Effector memory CD8-positive, alpha-beta T cell (primary cell): Measurements from ENCODE around the gene IGFBP7.
A peak's percentile ranks its signal among the peaks of the same experiment; 100 is the strongest.

Source experiments
- ATAC-seq: fragments of 150-1000 bp; cut with Tn5 transposase; replicated peaks from 2 replicates; pipeline ENCODE4 v1.10.0; 2021; ENCODE audit warnings: mild to moderate bottlenecking, moderate library complexity
- DNase-seq, 3 experiments: peaks; one replicate each; pipeline ENCODE4 v3.0.0; 2021
- H3K27ac Mint-ChIP-seq, 2 donors: one replicate each; pipeline ENCODE4 v1.8.0; 2022; ENCODE audit warnings: mild to moderate bottlenecking in 2 of 2, mixed read lengths in 2 of 2, moderate library complexity in 2 of 2
- H3K27me3 Mint-ChIP-seq, 2 donors: one replicate each; pipeline ENCODE4 v1.8.0; 2022; ENCODE audit warnings: mixed read lengths in 2 of 2
- H3K36me3 Mint-ChIP-seq: one replicate; pipeline ENCODE4 v1.8.0; 2022; ENCODE audit warnings: mild to moderate bottlenecking, moderate library complexity, mixed read lengths; ENCODE audit not compliant: insufficient read depth
- H3K4me1 Mint-ChIP-seq, 2 donors: one replicate each; pipeline ENCODE4 v1.8.0; 2022; ENCODE audit warnings: low read depth in 2 of 2, mixed read lengths in 2 of 2
- H3K4me3 Mint-ChIP-seq, 2 donors: one replicate each; pipeline ENCODE4 v1.8.0; 2022; ENCODE audit warnings: mild to moderate bottlenecking in 2 of 2, mixed read lengths in 2 of 2, moderate library complexity in 2 of 2
- H3K9me3 Mint-ChIP-seq, 2 donors: one replicate each; pipeline ENCODE4 v1.8.0; 2022; ENCODE audit warnings: mixed read lengths in 2 of 2
- total RNA-seq, 9 experiments: gene quantifications; one replicate each; lab custom pipeline; 2026; lab: John Stamatoyannopoulos, UW

IGFBP7 gene, protein sequence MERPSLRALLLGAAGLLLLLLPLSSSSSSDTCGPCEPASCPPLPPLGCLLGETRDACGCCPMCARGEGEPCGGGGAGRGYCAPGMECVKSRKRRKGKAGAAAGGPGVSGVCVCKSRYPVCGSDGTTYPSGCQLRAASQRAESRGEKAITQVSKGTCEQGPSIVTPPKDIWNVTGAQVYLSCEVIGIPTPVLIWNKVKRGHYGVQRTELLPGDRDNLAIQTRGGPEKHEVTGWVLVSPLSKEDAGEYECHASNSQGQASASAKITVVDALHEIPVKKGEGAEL
- 0 to 3.5 (median 0.06) reads per million in 9 experiments for total RNA-seq

DNA sequence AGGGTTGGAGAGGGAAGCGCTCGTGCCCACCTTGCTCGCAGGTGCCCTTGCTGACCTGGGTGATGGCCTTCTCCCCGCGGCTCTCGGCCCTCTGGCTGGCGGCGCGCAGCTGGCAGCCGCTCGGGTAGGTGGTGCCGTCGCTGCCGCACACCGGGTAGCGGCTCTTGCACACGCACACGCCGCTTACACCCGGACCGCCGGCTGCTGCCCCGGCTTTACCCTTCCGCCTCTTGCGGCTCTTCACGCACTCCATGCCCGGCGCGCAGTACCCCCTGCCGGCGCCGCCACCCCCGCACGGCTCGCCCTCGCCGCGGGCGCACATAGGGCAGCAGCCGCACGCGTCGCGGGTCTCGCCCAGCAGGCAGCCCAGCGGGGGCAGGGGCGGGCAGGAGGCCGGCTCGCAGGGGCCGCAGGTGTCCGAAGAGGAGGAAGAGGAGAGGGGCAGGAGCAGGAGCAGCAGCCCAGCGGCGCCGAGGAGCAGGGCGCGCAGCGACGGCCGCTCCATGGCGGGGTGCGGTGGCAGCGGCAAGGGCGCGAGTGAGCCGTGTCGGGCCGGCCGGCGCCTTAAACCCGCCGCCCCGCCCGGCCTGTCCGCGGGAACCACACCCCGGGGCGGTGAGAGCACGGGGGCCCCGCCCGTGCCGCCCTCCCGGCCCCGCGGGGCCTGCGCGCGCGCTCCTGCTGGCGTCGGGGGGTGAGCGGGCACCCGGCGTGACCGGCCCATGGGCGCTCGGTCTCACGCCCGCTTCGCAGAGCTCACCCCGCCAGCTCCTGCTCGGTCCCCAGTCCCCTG is at the start of gene IGFBP7:
Gene IGFBP7, minus strand, starts transcription at position 539 of the 793 bp plus-strand sequence. Its CDS starts 34 bp downstream, at position 505.
- DNase-seq (no peak), ATAC-seq (peak; percentile 46)
- Mint-ChIP-seq H3K4me3 (peak within 1 kb of the TSS; percentile 87 to 93), H3K27me3 (peaks cover 72 to 96% of the 10 kb centered on the region in 2 donors), H3K4me1 (peaks cover 9 to 14% of the 10 kb centered on the region in 2 donors), H3K9me3 (no peaks in the 10 kb centered on the region), H3K36me3 (peaks cover 4% of the 10 kb centered on the region), H3K27ac (peak within 1 kb of the TSS in 1 of 2 donors; percentile 42)

DNA sequence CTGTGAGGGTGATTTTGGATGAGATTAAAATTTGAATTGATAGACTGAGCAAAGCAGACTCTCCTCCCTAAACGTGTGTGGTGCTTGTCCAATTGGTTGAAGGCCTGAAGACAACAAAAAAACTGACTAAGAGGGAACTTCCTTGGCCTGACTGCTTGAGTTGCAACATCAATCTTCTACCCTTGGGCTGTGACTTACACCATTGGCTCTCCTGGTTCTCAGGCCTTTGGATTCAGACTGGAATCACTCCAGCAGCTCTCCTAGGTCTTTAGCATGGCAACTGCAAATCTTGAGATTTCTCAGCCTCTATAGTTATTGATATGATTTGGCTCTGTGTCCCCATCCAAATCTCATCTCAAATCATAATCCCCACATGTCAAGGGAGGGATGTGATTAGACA is 49.7 kb upstream of the IGFBP7 start:
- ATAC-seq (no peak), DNase-seq (no peak)
- Mint-ChIP-seq H3K27me3 (peaks cover 33 to 65% of the 10 kb centered on the region in 2 donors), H3K36me3 (no peaks in the 10 kb centered on the region), H3K9me3 (no peaks in the 10 kb centered on the region), H3K4me3 (no peak overlapping the region), H3K4me1 (peaks cover 10 to 13% of the 10 kb centered on the region in 2 donors), H3K27ac (no peak overlapping the region)

- peaks cover 3 to 5% of the 10 kb centered on the region in 2 donors for H3K4me1 Mint-ChIP-seq
- no peaks in the 10 kb centered on the region for H3K9me3 Mint-ChIP-seq
- H3K36me3 Mint-ChIP-seq, result no peaks in the 10 kb centered on the region
- no peak overlapping the region for H3K4me3 Mint-ChIP-seq
- DNase-seq (no peak), ATAC-seq (no peak)
- H3K27me3 Mint-ChIP-seq, result peaks cover 33 to 67% of the 10 kb centered on the region in 2 donors
- no peak overlapping the region for H3K27ac Mint-ChIP-seq
Measured at GRCh38 chr4:57158762-57159161, 48.6 kb upstream of the IGFBP7 start.

DNA sequence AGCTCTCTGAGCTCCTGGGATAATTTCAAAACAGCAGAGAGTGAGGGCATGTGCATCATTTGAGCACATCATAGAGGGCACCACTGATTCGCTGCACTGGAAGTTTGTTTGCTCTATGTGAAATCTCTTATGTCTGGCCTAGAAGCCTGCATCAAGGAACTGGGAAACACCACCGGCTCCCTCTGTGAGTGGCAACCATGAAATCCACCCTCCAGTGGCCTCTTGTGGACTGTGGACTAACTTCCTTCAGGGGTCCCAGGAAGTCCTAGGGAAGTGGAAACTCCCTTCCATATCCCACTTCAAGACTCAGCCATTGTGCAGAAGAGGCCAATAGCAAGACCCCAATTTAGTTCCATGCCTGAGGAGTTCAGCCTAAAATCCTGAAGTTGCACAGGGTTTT is 48.0 kb upstream of the IGFBP7 start:
- Mint-ChIP-seq H3K36me3 (no peaks in the 10 kb centered on the region), H3K4me3 (no peak overlapping the region), H3K27ac (no peak overlapping the region), H3K27me3 (peaks cover 38 to 72% of the 10 kb centered on the region in 2 donors), H3K9me3 (no peaks in the 10 kb centered on the region), H3K4me1 (peaks cover 0 to 1% of the 10 kb centered on the region in 2 donors)
- no peak for DNase-seq
- no peak for ATAC-seq

DNA sequence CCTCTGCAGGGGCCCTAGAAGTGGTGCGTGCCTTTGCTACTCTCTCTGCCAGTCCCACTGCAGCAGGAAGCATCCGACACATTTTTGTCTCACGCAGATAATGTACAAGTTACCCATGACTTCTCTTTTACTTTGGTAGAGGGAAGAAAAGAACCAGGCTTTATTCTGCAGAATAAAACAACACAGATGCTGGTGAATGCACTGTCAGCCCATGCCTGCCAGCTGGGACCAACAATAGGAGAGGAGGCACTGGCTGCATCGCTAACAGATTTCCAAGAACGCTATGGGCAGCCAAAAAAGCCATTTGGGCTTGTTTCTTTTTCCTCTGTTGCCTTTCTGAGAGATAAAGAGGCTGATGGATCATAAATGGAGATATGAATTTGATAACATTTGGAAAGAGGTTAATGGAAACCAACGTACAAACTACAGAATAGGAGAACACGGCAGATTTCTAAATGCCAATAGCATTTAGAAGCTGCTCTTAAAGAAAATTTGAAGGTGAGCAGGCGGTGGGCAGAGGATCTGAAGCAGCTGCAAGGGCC is 47.5 kb upstream of the IGFBP7 start:
- Mint-ChIP-seq H3K36me3 (no peaks in the 10 kb centered on the region), H3K4me3 (no peak overlapping the region), H3K27me3 (peaks cover 40 to 75% of the 10 kb centered on the region in 2 donors), H3K4me1 (peaks cover 0 to 1% of the 10 kb centered on the region in 2 donors), H3K27ac (no peak overlapping the region), H3K9me3 (no peaks in the 10 kb centered on the region)
- DNase-seq (no peak), ATAC-seq (no peak)

DNA sequence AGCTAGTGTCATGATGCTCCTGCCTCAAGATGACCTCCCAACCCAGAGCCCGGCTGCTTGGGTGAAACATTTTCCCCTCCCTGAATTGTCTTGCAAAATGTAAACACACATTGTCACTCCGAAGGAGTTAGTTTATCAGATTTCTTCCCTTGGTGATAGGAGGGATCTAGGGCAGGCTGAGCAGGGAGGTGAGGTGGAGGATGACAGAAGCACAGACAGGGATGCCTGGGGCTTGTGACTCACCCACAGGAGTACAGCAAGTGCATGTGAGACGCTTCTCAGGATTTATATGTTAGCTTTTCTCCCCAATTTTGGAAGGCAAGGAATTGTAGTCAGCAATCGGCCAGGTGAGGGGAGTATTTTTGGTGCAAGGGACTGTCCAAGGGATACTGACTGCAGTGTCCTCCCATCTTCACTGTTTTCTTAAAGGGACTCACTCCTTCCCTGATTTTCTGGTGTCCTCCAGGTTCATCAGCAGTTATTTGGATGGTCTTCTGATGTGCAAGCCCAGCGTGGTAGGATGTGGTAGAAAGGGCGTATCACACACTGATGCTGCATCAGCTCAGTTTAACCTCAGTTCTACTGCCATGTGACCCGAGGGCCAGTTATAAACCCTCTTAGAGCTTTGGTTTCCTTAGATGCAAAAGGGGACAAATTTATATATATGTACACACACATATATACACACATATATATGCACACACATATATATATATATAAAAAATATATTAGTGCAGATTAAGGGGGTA is 46.2 kb upstream of the IGFBP7 start:
- peaks cover 45 to 75% of the 10 kb centered on the region in 2 donors for H3K27me3 Mint-ChIP-seq
- no peak for DNase-seq
- H3K4me1 Mint-ChIP-seq, result peaks cover 0 to 1% of the 10 kb centered on the region in 2 donors
- H3K27ac Mint-ChIP-seq, result no peak overlapping the region
- no peaks in the 10 kb centered on the region for H3K9me3 Mint-ChIP-seq
- no peak for ATAC-seq
- H3K36me3 Mint-ChIP-seq, result no peaks in the 10 kb centered on the region
- H3K4me3 Mint-ChIP-seq, result no peak overlapping the region

GRCh38 chr4:57154926-57155325 is 44.7 kb upstream of the IGFBP7 start:
- ATAC-seq, result no peak
- H3K4me1 Mint-ChIP-seq, result peaks cover 0 to 1% of the 10 kb centered on the region in 2 donors
- peaks cover 45 to 70% of the 10 kb centered on the region in 2 donors for H3K27me3 Mint-ChIP-seq
- no peak for DNase-seq
- H3K4me3 Mint-ChIP-seq, result no peak overlapping the region
- H3K36me3 Mint-ChIP-seq, result no peaks in the 10 kb centered on the region
- no peak overlapping the region for H3K27ac Mint-ChIP-seq
- H3K9me3 Mint-ChIP-seq, result no peaks in the 10 kb centered on the region

- Mint-ChIP-seq H3K4me1 (peaks cover 0 to 1% of the 10 kb centered on the region in 2 donors), H3K9me3 (no peaks in the 10 kb centered on the region), H3K36me3 (no peaks in the 10 kb centered on the region), H3K27me3 (peaks cover 50 to 70% of the 10 kb centered on the region in 2 donors), H3K4me3 (no peak overlapping the region), H3K27ac (no peak overlapping the region)
- ATAC-seq, result no peak
- no peak for DNase-seq
Measured at GRCh38 chr4:57154191-57154590, 44.0 kb upstream of the IGFBP7 start.

- Mint-ChIP-seq H3K9me3 (no peaks in the 10 kb centered on the region), H3K36me3 (no peaks in the 10 kb centered on the region), H3K27ac (no peak overlapping the region), H3K4me3 (no peak overlapping the region), H3K27me3 (peaks cover 53 to 61% of the 10 kb centered on the region in 2 donors), H3K4me1 (peaks cover 0 to 1% of the 10 kb centered on the region in 2 donors)
- no peak for DNase-seq
- no peak for ATAC-seq
Measured at GRCh38 chr4:57153207-57153606, 43.0 kb upstream of the IGFBP7 start.

DNA sequence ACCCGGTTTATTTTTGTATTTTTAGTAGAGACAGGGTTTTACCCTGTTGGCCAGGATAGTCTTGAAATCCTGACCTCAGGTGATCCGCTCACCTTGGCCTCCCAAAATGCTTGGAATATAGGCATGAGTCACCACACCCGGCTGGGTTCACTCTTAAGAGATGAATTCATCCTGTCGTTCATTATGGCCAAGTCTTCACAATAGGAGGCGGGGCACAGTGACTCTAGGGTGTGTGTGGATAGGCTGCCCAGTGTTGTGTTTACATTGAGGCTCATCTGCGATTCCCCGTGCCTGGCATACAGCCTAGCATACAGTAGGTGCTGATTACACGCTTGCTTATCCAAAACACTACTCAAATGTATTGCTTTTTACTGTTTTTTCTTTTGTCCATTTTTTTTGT is 41.3 kb upstream of the IGFBP7 start:
- peaks cover 45 to 49% of the 10 kb centered on the region in 2 donors for H3K27me3 Mint-ChIP-seq
- peaks cover 0 to 1% of the 10 kb centered on the region in 2 donors for H3K4me1 Mint-ChIP-seq
- no peak overlapping the region for H3K4me3 Mint-ChIP-seq
- ATAC-seq (no peak), DNase-seq (no peak)
- no peaks in the 10 kb centered on the region for H3K36me3 Mint-ChIP-seq
- no peaks in the 10 kb centered on the region for H3K9me3 Mint-ChIP-seq
- H3K27ac Mint-ChIP-seq, result no peak overlapping the region

DNA sequence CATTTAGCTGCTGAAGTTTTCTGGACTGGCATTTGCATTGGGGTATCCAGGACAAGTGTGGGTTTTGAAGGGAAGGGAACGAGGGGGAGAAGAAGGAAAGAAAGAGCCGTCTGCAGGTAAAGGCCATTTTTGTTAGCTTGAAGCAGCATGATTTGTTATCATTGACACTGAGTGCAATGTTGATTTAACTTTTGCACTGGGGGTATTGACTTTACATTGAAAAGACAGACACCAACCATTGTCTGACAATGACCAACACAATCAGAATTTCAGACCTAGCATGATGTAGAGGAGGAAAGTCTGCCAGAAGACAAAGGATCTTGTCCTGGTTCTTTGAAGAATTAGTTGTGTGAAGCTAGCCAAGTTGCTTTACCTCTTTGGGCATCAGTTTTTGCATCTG is 39.6 kb upstream of the IGFBP7 start:
- no peaks in the 10 kb centered on the region for H3K36me3 Mint-ChIP-seq
- peaks cover 0 to 1% of the 10 kb centered on the region in 2 donors for H3K4me1 Mint-ChIP-seq
- peaks cover 34 to 39% of the 10 kb centered on the region in 2 donors for H3K27me3 Mint-ChIP-seq
- no peak overlapping the region for H3K27ac Mint-ChIP-seq
- DNase-seq (no peak), ATAC-seq (no peak)
- H3K4me3 Mint-ChIP-seq, result no peak overlapping the region
- H3K9me3 Mint-ChIP-seq, result no peaks in the 10 kb centered on the region

- Mint-ChIP-seq H3K27ac (no peak overlapping the region), H3K27me3 (peaks cover 25 to 36% of the 10 kb centered on the region in 2 donors), H3K9me3 (no peaks in the 10 kb centered on the region), H3K4me1 (no peaks in the 10 kb centered on the region), H3K4me3 (no peak overlapping the region), H3K36me3 (no peaks in the 10 kb centered on the region)
- ATAC-seq, result no peak
- DNase-seq, result no peak
Measured at GRCh38 chr4:57148831-57149505, 38.8 kb upstream of the IGFBP7 start.

DNA sequence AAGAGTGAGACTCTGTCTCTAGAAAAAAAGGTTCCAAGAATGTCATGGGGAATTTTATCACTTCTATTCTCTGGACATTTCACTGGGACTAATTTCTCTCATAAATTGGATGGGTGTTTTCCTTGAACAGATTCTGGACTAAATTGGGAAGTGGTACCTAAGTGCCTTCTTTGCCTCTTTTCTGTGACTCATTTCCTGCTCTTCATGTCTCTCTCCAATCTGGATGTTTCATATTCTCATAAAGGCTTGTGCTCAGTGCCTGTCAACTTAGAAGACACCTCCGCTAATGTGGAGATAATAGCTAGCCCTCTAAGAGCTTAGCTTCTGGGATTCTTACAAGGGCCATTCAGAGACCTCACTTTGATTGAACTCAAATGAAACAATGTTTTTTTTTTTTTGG is 38.0 kb upstream of the IGFBP7 start:
- H3K27me3 Mint-ChIP-seq, result peaks cover 24 to 37% of the 10 kb centered on the region in 2 donors
- H3K36me3 Mint-ChIP-seq, result no peaks in the 10 kb centered on the region
- H3K9me3 Mint-ChIP-seq, result no peaks in the 10 kb centered on the region
- H3K4me3 Mint-ChIP-seq, result no peak overlapping the region
- ATAC-seq (no peak), DNase-seq (no peak)
- no peak overlapping the region for H3K27ac Mint-ChIP-seq
- H3K4me1 Mint-ChIP-seq, result no peaks in the 10 kb centered on the region
